ENCODE measurements around the gene CRTC3. TPM values are rescaled to one million over a fixed set of nuclear protein-coding genes. Genes with fewer than 3 reads are reported as not detected.
"Not testable (repeated sequence)": the region's sequence is repeated elsewhere in the genome, so short reads cannot be mapped to it uniquely, and the experiment has no call there.

CRTC3 gene
- total RNA-seq, 1 donor from 2014 or later, result 49.0 TPM

GRCh38 chr15:90654233-90655136 lies 124.8 kb downstream of the CRTC3 start:
- Histone ChIP-seq H3K4me1 (peaks cover 9% of the 10 kb centered on the region), H3K27me3 (no peaks in the 10 kb centered on the region), H3K36me3 (no peaks in the 10 kb centered on the region), H3K27ac (no peak overlapping the region), H3K9me3 (no peaks in the 10 kb centered on the region), H3K4me3 (no peak overlapping the region)
- TF ChIP-seq, protein P1, sequence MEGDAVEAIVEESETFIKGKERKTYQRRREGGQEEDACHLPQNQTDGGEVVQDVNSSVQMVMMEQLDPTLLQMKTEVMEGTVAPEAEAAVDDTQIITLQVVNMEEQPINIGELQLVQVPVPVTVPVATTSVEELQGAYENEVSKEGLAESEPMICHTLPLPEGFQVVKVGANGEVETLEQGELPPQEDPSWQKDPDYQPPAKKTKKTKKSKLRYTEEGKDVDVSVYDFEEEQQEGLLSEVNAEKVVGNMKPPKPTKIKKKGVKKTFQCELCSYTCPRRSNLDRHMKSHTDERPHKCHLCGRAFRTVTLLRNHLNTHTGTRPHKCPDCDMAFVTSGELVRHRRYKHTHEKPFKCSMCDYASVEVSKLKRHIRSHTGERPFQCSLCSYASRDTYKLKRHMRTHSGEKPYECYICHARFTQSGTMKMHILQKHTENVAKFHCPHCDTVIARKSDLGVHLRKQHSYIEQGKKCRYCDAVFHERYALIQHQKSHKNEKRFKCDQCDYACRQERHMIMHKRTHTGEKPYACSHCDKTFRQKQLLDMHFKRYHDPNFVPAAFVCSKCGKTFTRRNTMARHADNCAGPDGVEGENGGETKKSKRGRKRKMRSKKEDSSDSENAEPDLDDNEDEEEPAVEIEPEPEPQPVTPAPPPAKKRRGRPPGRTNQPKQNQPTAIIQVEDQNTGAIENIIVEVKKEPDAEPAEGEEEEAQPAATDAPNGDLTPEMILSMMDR (IDR thresholded peaks at IDR 0.05), result no peak
- ATAC-seq (peak; percentile 57), DNase-seq (peak; percentile 47)
- intact Hi-C loops (cut with DNase I), result no loop called here

GRCh38 chr15:90657520-90658172 lies 127.9 kb downstream of the CRTC3 start:
- ATAC-seq; H3K4me3 ChIP-seq; H3K27ac ChIP-seq; intact Hi-C loops (cut with DNase I); H3K9me3 ChIP-seq; H3K27me3 ChIP-seq; H3K36me3 ChIP-seq: not testable (repeated sequence)
- peak; percentile 7 for DNase-seq
- peaks cover 28% of the 10 kb centered on the region for H3K4me1 ChIP-seq

DNA sequence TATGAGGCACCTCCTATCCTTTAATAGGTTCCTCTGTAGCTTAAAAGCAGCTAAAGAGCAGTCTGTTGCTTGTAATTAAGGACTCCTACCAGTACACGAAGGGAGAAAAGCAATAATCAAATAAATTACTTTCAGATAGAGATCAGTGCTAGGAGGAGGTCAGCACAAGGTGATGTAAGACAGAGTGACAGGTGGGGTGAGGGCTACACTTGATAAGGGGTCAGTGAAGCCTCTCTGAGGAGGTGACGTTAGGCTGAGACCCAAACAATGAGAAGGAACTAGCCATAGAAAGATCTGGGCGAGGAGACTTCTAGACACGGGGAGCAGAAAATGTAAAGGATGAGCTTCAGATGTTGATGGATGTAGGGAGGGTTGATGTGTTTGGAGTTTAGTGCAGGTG lies 129.8 kb downstream of the CRTC3 start:
- TF ChIP-seq, protein P1 (IDR thresholded peaks at IDR 0.05), result no peak
- H3K36me3 ChIP-seq, result no peaks in the 10 kb centered on the region
- H3K27ac ChIP-seq, result peak overlapping the region; percentile 79
- no peak overlapping the region for H3K4me3 ChIP-seq
- H3K9me3 ChIP-seq, result no peaks in the 10 kb centered on the region
- intact Hi-C loops (cut with DNase I), result no loop called here
- no peak for ATAC-seq
- H3K4me1 ChIP-seq, result peaks cover 28% of the 10 kb centered on the region
- H3K27me3 ChIP-seq, result no peaks in the 10 kb centered on the region
- DNase-seq, result no peak

GRCh38 chr15:90660195-90660998 lies 130.7 kb downstream of the CRTC3 start:
- peaks cover 25% of the 10 kb centered on the region for H3K4me1 ChIP-seq
- H3K36me3 ChIP-seq, result no peaks in the 10 kb centered on the region
- intact Hi-C loops (cut with DNase I), result no loop called here
- H3K4me3 ChIP-seq, result peak overlapping the region; percentile 11
- TF ChIP-seq, protein P1 (IDR thresholded peaks at IDR 0.05), result no peak
- peak overlapping the region; percentile 79 for H3K27ac ChIP-seq
- DNase-seq (peak; percentile 80), ATAC-seq (peak; percentile 84)
- H3K9me3 ChIP-seq, result no peaks in the 10 kb centered on the region
- no peaks in the 10 kb centered on the region for H3K27me3 ChIP-seq

DNA sequence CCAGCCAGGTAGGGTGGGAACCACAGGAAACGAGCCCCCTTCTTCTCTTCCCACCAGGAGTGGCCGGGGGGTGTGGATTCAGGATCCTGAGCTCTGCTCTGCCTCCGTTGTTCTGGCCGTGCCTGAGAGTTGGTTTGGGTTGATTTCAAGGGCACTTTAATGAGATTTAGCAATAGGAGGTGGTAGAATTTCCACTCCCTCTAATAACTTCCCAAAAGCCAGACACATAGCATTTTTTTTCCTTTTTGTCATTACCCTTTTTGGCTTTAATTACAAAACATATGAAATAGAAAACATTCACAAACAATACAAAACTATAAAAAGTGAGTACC lies 131.2 kb downstream of the CRTC3 start:
- peak; percentile 27 for ATAC-seq
- Histone ChIP-seq H3K4me1 (peaks cover 25% of the 10 kb centered on the region), H3K4me3 (peak overlapping the region; percentile 11), H3K27ac (peak overlapping the region; percentile 79)
- intact Hi-C loops (cut with DNase I); H3K9me3 ChIP-seq; H3K27me3 ChIP-seq; DNase-seq; H3K36me3 ChIP-seq: not testable (repeated sequence)

GRCh38 chr15:90664081-90664461 lies 134.3 kb downstream of the CRTC3 start:
- H3K27ac ChIP-seq; H3K4me3 ChIP-seq; H3K27me3 ChIP-seq; H3K9me3 ChIP-seq; intact Hi-C loops (cut with DNase I); H3K36me3 ChIP-seq; ATAC-seq: not testable (repeated sequence)
- H3K4me1 ChIP-seq, result peaks cover 21% of the 10 kb centered on the region
- DNase-seq, result peak; percentile 12
